HG02798 (cell line): Measurements from ENCODE around the gene CHAD.
"Not testable (repeated sequence)": the region's sequence is repeated elsewhere in the genome, so short reads cannot be mapped to it uniquely, and the experiment has no call there.

Experiments
- ATAC-seq: cut with Tn5 transposase; IDR thresholded peaks from one replicate; pipeline ENCODE4 v1.9.1; 2021; ENCODE audit warnings: mild to moderate bottlenecking; ENCODE audit not compliant: unreplicated experiment, poor library complexity

The CHAD gene

GRCh38 chr17:50432125-50432762 lies 36.4 kb downstream of the CHAD start:
- no peak for ATAC-seq

- ATAC-seq: no peak
These were observed 37.7 kb downstream of the CHAD start for GRCh38 chr17:50430821-50431618.

GRCh38 chr17:50429793-50430192 lies 38.9 kb downstream of the CHAD start:
- no peak for ATAC-seq

- no peak for ATAC-seq
These were observed 39.8 kb downstream of the CHAD start for GRCh38 chr17:50428831-50429424.

- not testable (repeated sequence) for ATAC-seq
These were observed 40.6 kb downstream of the CHAD start for GRCh38 chr17:50428126-50428525.

GRCh38 chr17:50426814-50427787 lies 41.6 kb downstream of the CHAD start:
- ATAC-seq: no peak

- no peak for ATAC-seq
These were observed 42.3 kb downstream of the CHAD start for GRCh38 chr17:50426472-50426782.

- peak; percentile 61 for ATAC-seq
These were observed 42.8 kb downstream of the CHAD start, which contains the start of gene ACSF2 for GRCh38 chr17:50425682-50426471. Gene ACSF2, plus strand, starts transcription at chr17:50426218. Its CDS starts 44 bp downstream, at chr17:50426262.

GRCh38 chr17:50424996-50425681 lies 43.5 kb downstream of the CHAD start:
- no peak for ATAC-seq

- no peak for ATAC-seq
These were observed 44.3 kb downstream of the CHAD start for GRCh38 chr17:50424246-50424995.

- no peak for ATAC-seq
These were observed 45.0 kb downstream of the CHAD start for GRCh38 chr17:50423553-50424159.

GRCh38 chr17:50422738-50423137 lies 45.9 kb downstream of the CHAD start:
- no peak for ATAC-seq

GRCh38 chr17:50421308-50422051 lies 47.2 kb downstream of the CHAD start:
- no peak for ATAC-seq

GRCh38 chr17:50420419-50421112 lies 48.1 kb downstream of the CHAD start:
- no peak for ATAC-seq

- not testable (repeated sequence) for ATAC-seq
These were observed 49.1 kb downstream of the CHAD start for GRCh38 chr17:50419577-50419976.

GRCh38 chr17:50414808-50415207 lies 53.9 kb downstream of the CHAD start:
- no peak for ATAC-seq
